Measurements from ENCODE around the gene TSFM. TPM values are rescaled to one million over a fixed set of nuclear protein-coding genes. Genes with fewer than 3 reads are reported as not detected.

TSFM gene
- total and polyA plus RNA-seq, 4 donors, result 15.0 to 22.9 (median 19.3) TPM

- 86 to 93% methylated on average over 1 of the region's 1 CpG for WGBS, 2 donors
- no peak for DNase-seq
- Histone ChIP-seq H3K27ac (ENCODE audit: low read depth in 1 of 2, low read length in 2 of 2) (no peak overlapping the region), H3K27me3 (ENCODE audit: control insufficient read depth in 1 of 2, insufficient read depth in 2 of 2, low read length in 1 of 2) (no peaks in the 10 kb centered on the region), H3K4me3 (ENCODE audit: low read length in 2 of 2) (no peak overlapping the region), H3K9me3 (ENCODE audit: control insufficient read depth, low read length) (no peaks in the 10 kb centered on the region), H3K36me3 (ENCODE audit: control insufficient read depth in 1 of 2, insufficient read depth in 2 of 2, low read length in 1 of 2) (peaks cover 0 to 8% of the 10 kb centered on the region in 2 donors), H3K4me1 (ENCODE audit: control insufficient read depth in 1 of 2, insufficient read depth in 2 of 2, low read length in 2 of 2) (no peaks in the 10 kb centered on the region)
- ATAC-seq (ENCODE audit: low FRiP score), result no peak
- intact Hi-C loops (cut with DNase I), result loop anchor here (1.0 to 2.0 kb wide), 2 partner anchors 102 to 103 kb away; no protein-coding TSS in a partner anchor
These were observed 20.0 kb downstream of the TSFM start for GRCh38 chr12:57802607-57803006.

DNA sequence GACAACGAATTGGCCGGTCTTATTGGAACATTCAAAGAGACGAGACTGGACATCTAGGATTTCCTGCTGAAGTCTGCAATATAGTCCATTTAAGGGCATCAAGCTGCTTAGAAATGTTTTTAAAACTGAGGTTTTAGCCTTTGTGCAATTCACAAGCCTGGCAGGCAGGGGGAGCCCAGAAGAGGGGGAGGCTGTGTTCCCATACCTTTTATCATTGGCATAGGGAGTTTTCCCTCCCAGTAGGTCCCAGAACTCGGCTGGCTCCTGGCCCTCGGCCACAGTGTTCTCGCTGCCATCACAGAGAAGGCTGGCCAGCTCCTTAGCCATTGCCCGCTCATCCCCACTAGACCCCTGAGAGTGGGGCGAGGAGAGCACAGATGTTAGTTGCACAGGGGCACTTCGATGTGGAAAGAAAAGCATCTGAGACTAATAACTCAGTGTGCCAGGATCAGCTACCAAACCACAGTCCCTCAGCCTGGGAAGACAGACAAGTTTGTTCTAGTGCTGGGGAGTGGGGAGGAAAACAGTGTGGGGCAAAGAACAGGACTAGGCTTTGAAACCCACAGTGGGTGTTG, 20.8 kb downstream of the TSFM start:
- H3K27ac ChIP-seq (ENCODE audit: low read depth in 1 of 2, low read length in 2 of 2), result no peak overlapping the region
- no peaks in the 10 kb centered on the region for H3K27me3 ChIP-seq (ENCODE audit: control insufficient read depth in 1 of 2, insufficient read depth in 2 of 2, low read length in 1 of 2)
- H3K4me1 ChIP-seq (ENCODE audit: control insufficient read depth in 1 of 2, insufficient read depth in 2 of 2, low read length in 2 of 2), result no peaks in the 10 kb centered on the region
- intact Hi-C loops (cut with DNase I), result loop anchor here in 1 of 2 donors (2.0 kb wide), 1 partner anchor 101 kb away; no protein-coding TSS in a partner anchor
- DNase-seq, result peak; percentile 65 to 87
- peak; percentile 82 for ATAC-seq (ENCODE audit: low FRiP score)
- no peak overlapping the region for H3K4me3 ChIP-seq (ENCODE audit: low read length in 2 of 2)
- WGBS, 2 donors, result 7 to 12% methylated on average over 9 of the region's 9 CpGs
- no peaks in the 10 kb centered on the region for H3K9me3 ChIP-seq (ENCODE audit: control insufficient read depth, low read length)
- peaks cover 2 to 10% of the 10 kb centered on the region in 2 donors for H3K36me3 ChIP-seq (ENCODE audit: control insufficient read depth in 1 of 2, insufficient read depth in 2 of 2, low read length in 1 of 2)

DNA sequence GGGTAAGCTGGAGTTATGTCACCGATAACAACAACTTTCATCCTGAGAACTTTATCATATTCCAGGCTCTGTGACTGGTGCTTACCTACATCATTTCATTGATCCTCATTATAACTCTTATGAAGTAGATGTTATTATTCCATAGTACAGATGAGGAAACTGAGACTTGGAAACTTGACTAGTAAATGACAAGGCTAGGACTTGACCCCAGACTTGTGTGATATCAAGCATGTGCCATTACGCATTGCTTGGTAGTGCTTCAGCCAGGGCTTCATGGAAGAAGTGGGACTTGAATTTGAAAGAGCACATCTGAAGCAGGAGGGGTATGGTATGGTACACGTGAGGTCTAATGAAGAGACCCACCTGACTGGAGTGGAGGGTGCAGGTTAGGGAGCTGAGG, 24.1 kb downstream of the TSFM start:
- 92 to 94% methylated on average over 3 of the region's 3 CpGs for WGBS, 2 donors
- DNase-seq (no peak), ATAC-seq (ENCODE audit: low FRiP score) (no peak)
- H3K4me1 ChIP-seq (ENCODE audit: control insufficient read depth in 1 of 2, insufficient read depth in 2 of 2, low read length in 2 of 2), result no peaks in the 10 kb centered on the region
- H3K36me3 ChIP-seq (ENCODE audit: control insufficient read depth in 1 of 2, insufficient read depth in 2 of 2, low read length in 1 of 2), result peaks cover 2 to 6% of the 10 kb centered on the region in 2 donors
- H3K27ac ChIP-seq (ENCODE audit: low read depth in 1 of 2, low read length in 2 of 2), result no peak overlapping the region
- H3K9me3 ChIP-seq (ENCODE audit: control insufficient read depth, low read length), result no peaks in the 10 kb centered on the region
- intact Hi-C loops (cut with DNase I), result no loop called here
- H3K4me3 ChIP-seq (ENCODE audit: low read length in 2 of 2), result no peak overlapping the region
- no peaks in the 10 kb centered on the region for H3K27me3 ChIP-seq (ENCODE audit: control insufficient read depth in 1 of 2, insufficient read depth in 2 of 2, low read length in 1 of 2)

DNA sequence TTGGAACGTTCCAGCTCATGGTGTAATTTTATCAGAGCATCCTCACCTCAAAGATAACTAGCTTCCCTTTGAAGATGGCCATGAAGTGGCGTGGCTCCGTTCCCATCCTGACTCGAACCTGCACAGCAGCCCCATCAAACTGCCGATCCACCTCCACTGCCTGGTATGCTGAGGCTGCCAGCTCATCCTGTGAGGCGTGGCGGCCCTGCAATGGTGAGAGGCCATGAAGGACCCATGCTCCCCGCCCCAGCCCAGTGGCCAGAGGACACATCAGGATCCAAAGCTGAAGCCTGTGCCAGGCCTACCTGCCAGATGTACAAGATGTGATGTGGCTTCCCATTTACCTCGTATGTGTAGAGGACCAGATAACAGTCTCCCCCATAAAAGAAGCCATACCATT, 24.7 kb downstream of the TSFM start:
- no peaks in the 10 kb centered on the region for H3K27me3 ChIP-seq (ENCODE audit: control insufficient read depth in 1 of 2, insufficient read depth in 2 of 2, low read length in 1 of 2)
- no peak for DNase-seq
- WGBS, 2 donors, result 91 to 92% methylated on average over 9 of the region's 9 CpGs

GRCh38 chr12:57808351-57808750, 25.8 kb downstream of the TSFM start:
- H3K27ac ChIP-seq (ENCODE audit: low read depth in 1 of 2, low read length in 2 of 2), result no peak overlapping the region
- intact Hi-C loops (cut with DNase I), result no loop called here
- ATAC-seq (ENCODE audit: low FRiP score) (no peak), DNase-seq (no peak)
- H3K9me3 ChIP-seq (ENCODE audit: control insufficient read depth, low read length), result no peaks in the 10 kb centered on the region
- H3K36me3 ChIP-seq (ENCODE audit: control insufficient read depth in 1 of 2, insufficient read depth in 2 of 2, low read length in 1 of 2), result peaks cover 2 to 6% of the 10 kb centered on the region in 2 donors
- WGBS, 2 donors, result 85 to 87% methylated on average over 5 of the region's 5 CpGs
- H3K4me1 ChIP-seq (ENCODE audit: control insufficient read depth in 1 of 2, insufficient read depth in 2 of 2, low read length in 2 of 2), result no peaks in the 10 kb centered on the region
- H3K27me3 ChIP-seq (ENCODE audit: control insufficient read depth in 1 of 2, insufficient read depth in 2 of 2, low read length in 1 of 2), result no peaks in the 10 kb centered on the region
- no peak overlapping the region for H3K4me3 ChIP-seq (ENCODE audit: low read length in 2 of 2)

More for the DNA sequence above, 24.7 kb downstream of the TSFM start:
- no peak overlapping the region for H3K27ac ChIP-seq (ENCODE audit: low read depth in 1 of 2, low read length in 2 of 2)
- no peak for ATAC-seq (ENCODE audit: low FRiP score)
- intact Hi-C loops (cut with DNase I), result no loop called here
- H3K9me3 ChIP-seq (ENCODE audit: control insufficient read depth, low read length), result no peaks in the 10 kb centered on the region
- H3K4me3 ChIP-seq (ENCODE audit: low read length in 2 of 2), result no peak overlapping the region
- peaks cover 2 to 6% of the 10 kb centered on the region in 2 donors for H3K36me3 ChIP-seq (ENCODE audit: control insufficient read depth in 1 of 2, insufficient read depth in 2 of 2, low read length in 1 of 2)
- no peaks in the 10 kb centered on the region for H3K4me1 ChIP-seq (ENCODE audit: control insufficient read depth in 1 of 2, insufficient read depth in 2 of 2, low read length in 2 of 2)

- Histone ChIP-seq H3K4me3 (ENCODE audit: low read length in 2 of 2) (no peak overlapping the region), H3K27ac (ENCODE audit: low read depth in 1 of 2, low read length in 2 of 2) (no peak overlapping the region), H3K27me3 (ENCODE audit: control insufficient read depth in 1 of 2, insufficient read depth in 2 of 2, low read length in 1 of 2) (no peaks in the 10 kb centered on the region), H3K9me3 (ENCODE audit: control insufficient read depth, low read length) (no peaks in the 10 kb centered on the region), H3K4me1 (ENCODE audit: control insufficient read depth in 1 of 2, insufficient read depth in 2 of 2, low read length in 2 of 2) (no peaks in the 10 kb centered on the region), H3K36me3 (ENCODE audit: control insufficient read depth in 1 of 2, insufficient read depth in 2 of 2, low read length in 1 of 2) (peaks cover 2 to 6% of the 10 kb centered on the region in 2 donors)
- ATAC-seq (ENCODE audit: low FRiP score) (no peak), DNase-seq (no peak)
- WGBS, 2 donors, result 91 to 93% methylated on average over 3 of the region's 3 CpGs
- intact Hi-C loops (cut with DNase I), result no loop called here
These were observed 26.8 kb downstream of the TSFM start for GRCh38 chr12:57809425-57809824.

GRCh38 chr12:57810450-57810849, 27.9 kb downstream of the TSFM start:
- Histone ChIP-seq H3K9me3 (ENCODE audit: control insufficient read depth, low read length) (no peaks in the 10 kb centered on the region), H3K4me3 (ENCODE audit: low read length in 2 of 2) (no peak overlapping the region), H3K4me1 (ENCODE audit: control insufficient read depth in 1 of 2, insufficient read depth in 2 of 2, low read length in 2 of 2) (no peaks in the 10 kb centered on the region), H3K36me3 (ENCODE audit: control insufficient read depth in 1 of 2, insufficient read depth in 2 of 2, low read length in 1 of 2) (peaks cover 2 to 6% of the 10 kb centered on the region in 2 donors), H3K27ac (ENCODE audit: low read depth in 1 of 2, low read length in 2 of 2) (no peak overlapping the region), H3K27me3 (ENCODE audit: control insufficient read depth in 1 of 2, insufficient read depth in 2 of 2, low read length in 1 of 2) (no peaks in the 10 kb centered on the region)
- intact Hi-C loops (cut with DNase I), result no loop called here
- ATAC-seq (ENCODE audit: low FRiP score) (no peak), DNase-seq (no peak)
- 86 to 88% methylated on average over 5 of the region's 5 CpGs for WGBS, 2 donors

DNA sequence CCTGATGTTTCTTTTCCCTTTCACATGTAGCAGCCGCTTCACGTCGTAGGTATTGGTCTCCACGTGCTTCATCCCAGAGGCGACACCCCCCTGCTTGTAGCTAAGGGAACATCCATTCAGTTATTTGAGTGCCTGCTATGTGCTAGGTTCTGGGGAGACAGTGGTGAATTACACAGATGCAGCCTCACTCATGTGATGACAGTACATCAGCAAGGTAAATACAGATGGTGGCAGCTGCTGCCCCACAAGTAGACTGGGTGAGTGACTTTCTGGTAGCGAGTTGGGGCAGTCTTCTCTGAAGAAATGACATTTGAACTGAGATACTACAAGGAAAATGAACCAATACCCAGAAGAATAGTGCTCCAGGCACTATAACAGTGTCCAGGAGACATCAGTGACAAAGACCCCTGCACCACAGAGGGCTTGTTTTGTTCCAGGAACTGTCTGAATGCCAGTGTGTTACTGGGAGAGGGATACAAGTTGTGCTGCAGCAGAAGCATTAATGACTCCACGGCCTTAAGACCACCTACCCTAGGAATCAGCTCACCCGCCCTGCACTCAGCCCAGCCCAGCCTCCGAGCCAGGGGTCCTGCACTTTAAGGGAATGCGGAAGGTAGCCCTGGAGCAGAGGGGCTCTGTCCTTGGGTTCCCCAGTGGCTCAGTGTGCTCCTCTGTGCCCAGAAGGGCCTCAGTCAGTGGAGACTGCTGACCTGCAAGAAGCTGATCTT, 28.6 kb downstream of the TSFM start:
- Histone ChIP-seq H3K36me3 (ENCODE audit: control insufficient read depth in 1 of 2, insufficient read depth in 2 of 2, low read length in 1 of 2) (peaks cover 2 to 4% of the 10 kb centered on the region in 2 donors), H3K4me3 (ENCODE audit: low read length in 2 of 2) (no peak overlapping the region), H3K27me3 (ENCODE audit: control insufficient read depth in 1 of 2, insufficient read depth in 2 of 2, low read length in 1 of 2) (no peaks in the 10 kb centered on the region), H3K9me3 (ENCODE audit: control insufficient read depth, low read length) (no peaks in the 10 kb centered on the region), H3K4me1 (ENCODE audit: control insufficient read depth in 1 of 2, insufficient read depth in 2 of 2, low read length in 2 of 2) (no peaks in the 10 kb centered on the region), H3K27ac (ENCODE audit: low read depth in 1 of 2, low read length in 2 of 2) (no peak overlapping the region)
- intact Hi-C loops (cut with DNase I), result no loop called here
- DNase-seq, result no peak
- WGBS, 2 donors, result 85 to 91% methylated on average over 10 of the region's 10 CpGs
- ATAC-seq (ENCODE audit: low FRiP score), result no peak
